ENCODE measurements around the gene DISC1.
"Not testable (repeated sequence)": the region's sequence is repeated elsewhere in the genome, so short reads cannot be mapped to it uniquely, and the experiment has no call there.

The DISC1 gene

DNA sequence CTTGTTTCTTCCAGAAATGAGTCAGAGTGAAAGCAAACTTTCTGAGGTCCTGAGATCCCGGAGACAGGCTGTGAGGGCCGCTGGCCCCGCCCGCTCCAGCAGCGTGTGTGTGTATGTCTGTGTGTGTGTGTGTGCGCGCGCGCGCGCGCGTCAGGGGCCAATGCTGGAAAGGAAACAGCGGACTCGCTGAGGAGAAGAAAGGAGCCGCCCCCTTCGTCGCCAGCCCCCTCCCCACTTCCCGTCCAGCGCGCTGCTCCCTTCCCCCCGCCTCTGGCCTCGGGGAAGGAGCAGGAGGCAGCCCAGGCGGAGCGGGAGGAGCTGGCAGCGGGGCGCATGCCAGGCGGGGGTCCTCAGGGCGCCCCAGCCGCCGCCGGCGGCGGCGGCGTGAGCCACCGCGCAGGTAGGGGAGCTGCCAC is at the start of gene DISC1:
Gene DISC1 (plus strand): TSS at position 256 of the 416 bp plus-strand sequence. CDS start 78 bp downstream, at position 334.
- peak; percentile 77 for DNase-seq

DNA sequence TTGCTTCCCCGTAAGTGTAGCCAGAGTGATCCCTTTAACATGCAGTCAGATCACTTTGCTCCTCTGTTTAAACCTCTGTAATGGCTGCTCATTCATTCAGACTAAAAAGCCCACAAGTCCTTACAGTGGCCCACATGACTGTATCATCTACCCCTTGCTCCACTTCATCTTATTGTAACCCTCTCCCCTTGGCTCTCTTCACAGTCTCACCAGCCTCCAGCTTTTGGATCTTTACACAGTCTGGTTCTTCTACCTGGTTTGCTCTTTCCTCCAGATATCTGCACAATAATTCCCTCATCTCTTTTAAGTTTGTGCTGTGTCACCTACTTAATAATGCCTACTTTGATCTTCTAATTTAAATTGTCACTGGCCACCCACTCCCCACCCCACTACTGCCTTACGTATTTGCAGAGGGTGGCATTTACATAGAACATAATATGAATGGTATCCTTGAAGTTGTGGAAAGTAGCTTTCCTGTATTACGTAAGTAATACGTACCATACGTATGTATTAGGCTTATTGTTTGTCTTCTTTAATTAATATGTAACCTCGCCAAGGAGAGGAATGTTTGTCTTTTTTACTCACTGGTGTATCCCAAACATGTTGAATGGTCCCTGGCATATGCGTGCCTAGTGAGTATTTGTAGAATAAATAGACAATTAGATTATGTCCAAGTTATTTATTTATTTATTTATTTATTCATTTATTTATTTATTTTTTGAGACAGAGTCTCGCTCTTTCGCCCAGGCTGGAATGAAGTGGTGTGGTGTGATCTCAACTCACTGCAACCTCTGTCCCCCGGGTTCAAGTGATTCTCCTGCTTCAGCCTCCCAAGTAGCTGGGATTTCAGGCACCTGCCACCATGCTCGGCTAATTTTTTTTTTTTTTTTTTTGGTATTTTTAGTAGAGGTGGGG is 49.5 kb upstream of the DISC1 start:
- DNase-seq: no peak

DNA sequence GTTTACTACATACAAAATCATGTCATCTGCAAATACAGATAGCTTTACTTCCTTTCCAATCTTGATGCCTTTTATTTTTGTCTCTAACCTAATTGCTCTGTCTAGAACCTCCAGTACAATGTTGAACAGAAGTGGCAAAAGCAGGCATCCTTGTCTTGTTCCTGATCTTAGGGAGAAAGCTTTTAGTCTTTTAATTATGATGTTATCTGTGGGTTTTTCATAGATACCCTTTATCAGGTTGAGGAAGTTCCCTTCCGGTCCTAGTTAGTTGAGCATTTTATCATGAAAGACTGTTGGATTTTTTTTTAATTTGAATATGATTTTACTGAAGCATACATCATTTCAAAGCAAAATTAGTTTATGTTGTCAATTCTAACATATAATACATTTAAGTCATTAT is 45.7 kb upstream of the DISC1 start:
- DNase-seq: no peak

DNA sequence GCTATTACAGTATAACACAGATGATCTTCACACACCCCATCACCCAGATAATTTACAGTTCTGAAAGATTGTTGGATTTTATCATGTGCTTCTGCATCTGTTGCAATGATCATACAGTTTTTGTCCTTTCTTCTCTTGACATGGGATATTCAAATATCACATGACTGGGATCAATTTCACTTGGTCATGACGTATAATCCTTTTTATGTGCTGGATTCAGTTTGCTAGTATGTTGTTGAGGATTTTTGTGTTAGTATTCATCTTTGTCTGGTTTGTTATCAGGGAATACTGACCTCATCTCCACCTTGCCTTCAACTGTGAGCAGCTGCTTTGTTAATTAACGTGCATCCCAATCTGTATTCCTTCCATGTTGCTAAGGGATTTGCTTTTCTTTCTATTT is 44.7 kb upstream of the DISC1 start:
- DNase-seq: no peak

DNA sequence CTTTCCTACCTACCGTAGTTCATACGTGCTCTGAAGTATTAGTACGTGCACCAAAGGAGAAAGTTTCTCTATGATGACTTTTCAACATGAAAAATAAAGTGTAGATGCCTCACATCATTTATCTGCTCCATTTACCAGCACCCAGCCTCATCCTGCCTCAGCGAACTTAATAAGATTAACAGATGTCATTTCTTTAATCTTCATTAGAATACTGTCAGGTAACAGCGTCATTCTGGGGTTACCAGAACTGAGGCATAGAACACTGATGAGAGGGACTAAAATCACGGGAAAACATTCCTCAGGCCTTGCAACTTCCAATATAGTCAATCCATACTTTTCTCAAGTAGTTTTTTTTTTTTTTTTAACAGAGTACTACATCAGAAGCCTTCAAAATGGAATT is 43.2 kb upstream of the DISC1 start:
- DNase-seq: no peak

DNA sequence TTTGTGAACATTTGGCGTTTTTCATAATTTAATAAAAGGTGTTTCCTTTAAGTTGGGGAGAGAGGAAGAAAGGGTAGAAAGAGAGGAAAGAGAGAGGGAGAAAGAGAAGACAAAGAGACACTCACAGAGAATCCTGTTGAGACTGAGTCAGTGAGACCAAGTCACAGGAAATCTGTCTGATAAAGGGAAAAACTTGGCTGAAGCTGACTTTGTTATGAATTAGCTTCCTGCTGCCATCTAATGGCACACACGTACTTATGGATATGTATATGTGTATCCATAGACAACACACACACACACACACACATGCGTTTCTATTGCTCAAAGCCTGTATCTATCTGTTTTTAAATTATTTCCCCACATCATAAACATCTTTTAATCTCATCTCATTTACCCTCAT is 42.5 kb upstream of the DISC1 start:
- DNase-seq: no peak

DNA sequence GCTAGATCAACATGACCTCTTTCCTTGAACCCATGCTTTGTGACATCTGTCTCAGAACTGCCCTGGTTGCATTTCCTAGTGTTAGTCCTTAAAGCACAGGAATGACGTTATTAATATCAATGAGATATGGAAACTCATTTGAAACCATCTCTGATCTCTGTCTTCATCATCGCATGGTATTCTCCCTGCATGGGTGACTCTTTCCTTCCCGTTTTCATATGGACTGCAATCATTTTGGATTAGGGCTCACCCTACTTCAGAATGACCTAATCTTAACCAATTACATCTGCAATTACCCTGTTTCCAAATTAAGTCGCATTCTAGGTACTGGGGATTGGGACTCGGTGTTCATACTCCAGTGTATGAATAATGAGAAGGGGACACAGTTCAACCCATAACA is 41.7 kb upstream of the DISC1 start:
- DNase-seq: no peak

DNA sequence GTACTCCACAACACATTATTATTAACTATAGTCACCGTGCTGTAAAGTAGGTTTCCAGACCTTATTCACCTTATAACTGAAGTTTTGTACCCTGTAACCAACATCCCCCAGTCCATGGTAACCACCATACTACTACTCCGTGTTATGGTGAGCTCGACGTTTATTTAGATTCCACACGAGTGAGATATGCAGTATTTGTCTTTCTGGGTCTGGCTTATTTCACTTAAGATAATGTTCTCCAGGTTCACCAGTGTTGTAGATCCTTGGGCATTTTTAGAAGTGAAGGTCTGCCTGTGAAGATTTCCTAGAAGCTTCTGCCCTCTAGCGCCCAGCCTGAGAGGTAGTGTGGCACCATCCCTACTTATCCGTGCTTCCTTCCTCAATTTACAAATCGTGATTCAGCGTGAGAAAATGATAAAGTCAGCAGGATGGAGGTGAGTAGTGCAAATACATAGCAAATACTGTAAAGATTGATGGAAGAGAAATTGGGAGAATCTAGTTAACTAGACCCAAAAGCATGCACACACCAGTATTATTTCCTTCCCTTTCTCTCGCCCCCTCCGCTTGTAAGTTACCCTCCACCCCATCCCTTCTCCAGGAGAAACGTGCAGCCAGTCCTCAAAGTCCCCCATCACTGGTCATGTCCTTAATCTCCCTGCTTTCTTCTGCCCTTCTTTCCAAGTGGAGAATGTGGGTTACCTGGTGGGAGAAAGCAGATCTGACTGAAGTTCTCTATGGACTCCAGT is 36.0 kb upstream of the DISC1 start:
- DNase-seq: peak; percentile 57

DNA sequence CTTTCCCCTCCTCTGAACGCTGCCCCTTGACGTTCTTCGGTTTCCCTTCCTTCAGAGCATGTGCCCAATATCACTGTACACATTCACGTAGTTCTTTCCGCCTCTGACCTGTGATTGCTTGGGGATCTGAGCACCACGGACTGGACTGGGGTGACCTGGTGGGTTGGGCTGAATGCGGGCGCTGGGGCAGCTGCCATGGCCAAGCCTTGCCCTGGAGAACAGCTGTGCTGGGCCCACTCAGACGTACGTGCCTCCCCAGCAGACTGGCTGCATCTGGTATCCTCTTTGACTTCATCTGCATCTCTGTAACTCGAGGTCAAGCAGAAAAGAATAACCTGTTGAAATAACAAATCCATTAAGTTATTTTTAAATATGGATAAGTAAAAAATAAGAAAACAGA is 35.1 kb upstream of the DISC1 start:
- no peak for DNase-seq

DNA sequence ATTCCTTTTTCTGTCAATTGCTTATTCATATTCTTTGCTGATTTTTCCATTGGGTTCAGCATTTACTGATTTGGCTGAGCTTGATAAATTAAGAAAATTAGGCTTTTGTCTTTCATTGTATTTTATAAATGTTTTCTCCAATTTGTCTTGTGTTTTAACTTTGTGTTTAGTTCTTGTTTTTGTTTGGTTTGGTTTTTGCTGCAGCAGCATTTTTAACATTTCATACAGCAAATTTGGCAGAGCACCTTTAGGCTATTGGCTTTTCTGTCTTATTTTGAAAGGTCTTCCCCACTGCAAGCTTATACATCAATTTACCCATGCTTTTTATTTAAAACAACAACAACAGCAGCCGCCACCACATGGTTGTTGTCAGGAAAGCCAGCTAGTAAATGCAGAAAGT is 33.8 kb upstream of the DISC1 start:
- no peak for DNase-seq

DNA sequence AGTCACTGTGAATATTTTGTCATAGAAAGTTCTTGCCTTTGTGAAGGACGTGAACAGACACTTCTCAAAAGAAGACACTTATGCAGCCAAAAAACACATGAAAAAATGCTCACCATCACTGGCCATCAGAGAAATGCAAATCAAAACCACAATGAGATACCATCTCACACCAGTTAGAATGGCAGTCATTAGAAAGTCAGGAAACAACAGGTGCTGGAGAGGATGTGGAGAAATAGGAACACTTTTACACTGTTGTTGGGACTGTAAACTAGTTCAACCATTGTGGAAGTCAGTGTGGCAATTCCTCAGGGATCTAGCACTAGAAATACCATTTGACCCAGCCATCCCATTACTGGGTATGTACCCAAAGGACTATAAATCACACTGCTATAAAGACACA is 33.3 kb upstream of the DISC1 start:
- DNase-seq: not testable (repeated sequence)

DNA sequence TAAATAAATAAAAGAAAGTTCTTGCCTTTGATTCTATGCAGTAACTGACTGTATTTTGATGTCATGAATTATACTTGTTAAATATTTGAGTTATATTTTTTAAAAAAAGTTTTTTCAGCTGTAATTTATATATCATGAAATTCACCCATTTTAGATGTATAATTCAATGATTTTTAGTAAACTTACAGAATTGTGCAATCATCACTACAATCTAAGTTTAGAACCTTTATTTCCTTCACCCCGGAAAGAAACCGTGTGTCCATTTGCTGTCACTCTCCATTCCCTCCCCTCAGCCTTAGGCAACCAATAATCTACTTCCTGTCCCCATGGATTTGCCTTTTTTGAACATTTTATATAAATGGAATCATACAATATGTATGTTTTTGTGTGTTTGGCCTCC is 32.5 kb upstream of the DISC1 start:
- DNase-seq: no peak

DNA sequence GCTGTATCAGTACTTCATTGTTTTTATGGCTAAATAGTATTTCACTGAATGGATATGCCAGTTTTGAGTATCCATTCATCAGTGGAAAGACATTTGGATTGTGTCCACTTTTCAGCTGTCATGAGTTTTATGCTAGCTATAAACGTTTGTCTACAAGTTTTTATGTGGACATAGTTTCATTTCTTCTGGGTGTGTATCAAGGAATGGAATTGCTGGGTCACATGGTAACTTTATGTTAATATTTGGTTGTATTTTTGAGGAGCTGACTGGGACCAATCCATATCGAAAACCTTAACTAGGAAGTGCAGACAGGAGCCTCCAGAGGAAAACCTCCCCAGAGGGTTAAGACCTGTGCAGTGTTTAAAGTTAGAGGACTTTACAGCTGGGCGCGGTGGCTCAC is 31.8 kb upstream of the DISC1 start:
- no peak for DNase-seq

DNA sequence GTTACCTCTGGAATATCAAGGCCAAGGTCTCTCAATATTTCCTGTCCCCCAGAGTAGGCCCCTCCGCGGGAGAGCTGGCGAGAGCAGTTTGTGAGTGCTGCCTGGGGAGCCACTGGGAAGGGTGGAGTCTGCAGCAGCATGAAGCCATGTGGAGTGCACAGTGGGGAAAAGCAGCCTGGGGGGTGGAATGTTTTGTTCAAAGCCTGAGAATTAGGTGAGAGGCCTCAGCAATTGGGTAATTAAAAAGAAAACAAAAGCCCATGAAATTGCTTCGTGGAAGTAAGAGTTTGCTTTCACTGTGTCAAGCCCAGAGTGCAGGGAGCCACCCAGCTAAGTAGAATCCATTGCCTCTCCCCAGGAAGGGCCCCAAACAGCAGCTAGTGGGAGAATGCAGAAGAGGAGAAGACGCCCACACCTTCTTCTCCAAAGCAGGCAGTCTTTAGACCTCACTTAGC is 30.2 kb upstream of the DISC1 start:
- no peak for DNase-seq

DNA sequence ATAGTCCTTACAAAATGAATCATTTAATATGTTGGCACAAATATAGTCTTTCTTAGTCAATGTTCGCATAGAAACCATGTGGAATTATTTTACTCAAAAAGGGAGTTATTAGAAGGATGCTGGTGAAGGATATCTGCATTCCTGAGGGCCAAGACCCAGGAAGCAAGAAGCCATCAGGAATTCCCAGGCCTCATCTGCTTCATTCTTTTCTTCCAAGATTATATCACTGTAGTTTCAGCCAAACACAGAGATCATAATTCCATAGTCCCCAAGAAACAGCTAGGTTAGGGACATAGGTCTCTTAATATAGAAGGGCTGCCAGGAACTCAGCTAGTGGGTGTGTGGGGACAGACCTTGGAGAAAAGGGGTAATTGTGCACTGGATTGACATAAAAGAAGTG is 28.6 kb upstream of the DISC1 start:
- DNase-seq: no peak

DNA sequence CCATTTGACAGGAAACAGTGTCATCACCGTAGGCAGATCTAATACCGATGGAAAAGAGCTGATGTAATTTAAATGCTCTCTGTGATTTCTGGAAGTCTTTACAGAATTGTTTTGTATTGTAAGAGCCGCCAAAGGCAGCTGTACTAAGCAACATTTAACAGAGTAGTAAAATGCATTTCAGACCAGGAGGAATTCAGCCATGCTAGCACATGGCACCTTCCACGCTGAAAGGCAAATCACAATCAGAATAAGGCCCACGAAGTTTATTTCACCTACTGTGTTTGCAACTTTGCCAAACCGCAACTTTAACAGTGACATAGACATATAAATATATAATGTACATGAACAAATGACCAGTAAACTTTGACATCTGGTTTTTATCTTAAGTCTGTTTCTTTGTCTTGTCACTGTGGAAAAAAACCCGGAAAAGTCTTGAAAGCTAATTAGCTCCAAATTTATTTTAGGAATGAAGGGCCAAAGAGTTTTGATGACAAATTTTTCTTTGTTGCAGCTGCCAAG is 26.1 kb upstream of the DISC1 start:
- no peak for DNase-seq

DNA sequence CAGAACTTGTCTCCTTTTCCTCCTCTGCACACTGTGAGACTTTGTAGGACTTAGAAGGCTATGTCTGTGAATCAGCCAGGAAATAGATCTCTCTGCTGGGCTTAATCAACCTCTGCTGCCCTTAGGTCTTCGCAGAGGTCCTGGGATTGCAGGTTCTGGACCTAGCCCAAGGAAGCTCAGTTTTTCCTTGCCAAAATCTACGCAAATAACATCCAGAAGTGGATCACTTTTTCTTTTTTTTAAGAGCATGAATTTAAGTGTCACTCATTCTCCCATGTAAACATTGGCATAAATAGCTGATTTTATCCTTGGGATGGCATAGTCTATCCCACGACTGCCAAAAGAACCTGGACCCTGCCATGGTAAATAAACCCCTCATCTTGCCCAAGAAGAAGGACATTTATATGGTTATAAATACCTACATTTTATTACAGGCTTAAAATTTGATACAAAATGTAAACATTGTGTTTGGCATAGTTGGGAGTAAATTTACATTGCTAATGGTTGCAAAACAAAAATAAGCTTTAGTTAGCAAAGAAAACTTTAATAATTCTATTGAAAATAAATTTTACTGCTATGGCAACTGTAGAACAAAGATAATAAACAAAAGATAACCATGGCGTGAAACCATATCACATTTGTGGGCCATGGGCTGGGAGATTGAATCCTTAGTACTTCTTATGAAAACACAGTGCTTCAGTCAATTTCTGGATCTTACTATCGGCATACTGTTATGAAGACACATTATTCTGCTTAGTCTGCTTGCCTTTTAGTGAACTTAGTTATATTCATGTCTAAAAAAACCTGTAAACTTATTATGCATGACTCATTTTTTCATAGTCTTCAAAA is 24.5 kb upstream of the DISC1 start:
- DNase-seq: no peak

DNA sequence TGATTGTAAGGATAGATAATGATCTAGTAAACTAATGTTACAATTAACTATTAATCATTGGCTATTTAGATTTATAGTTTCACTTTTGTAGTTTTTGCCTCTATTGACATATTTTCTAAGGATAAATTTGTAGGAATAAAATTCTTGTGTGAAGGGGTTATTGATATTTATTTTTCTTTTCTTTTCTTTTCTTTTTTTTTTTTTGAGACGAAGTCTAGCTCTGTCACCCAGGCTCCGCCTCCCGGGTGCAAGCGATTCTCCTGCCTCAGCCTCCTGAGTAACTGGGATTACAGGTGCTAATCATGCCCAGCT is 24.0 kb upstream of the DISC1 start:
- DNase-seq: no peak

DNA sequence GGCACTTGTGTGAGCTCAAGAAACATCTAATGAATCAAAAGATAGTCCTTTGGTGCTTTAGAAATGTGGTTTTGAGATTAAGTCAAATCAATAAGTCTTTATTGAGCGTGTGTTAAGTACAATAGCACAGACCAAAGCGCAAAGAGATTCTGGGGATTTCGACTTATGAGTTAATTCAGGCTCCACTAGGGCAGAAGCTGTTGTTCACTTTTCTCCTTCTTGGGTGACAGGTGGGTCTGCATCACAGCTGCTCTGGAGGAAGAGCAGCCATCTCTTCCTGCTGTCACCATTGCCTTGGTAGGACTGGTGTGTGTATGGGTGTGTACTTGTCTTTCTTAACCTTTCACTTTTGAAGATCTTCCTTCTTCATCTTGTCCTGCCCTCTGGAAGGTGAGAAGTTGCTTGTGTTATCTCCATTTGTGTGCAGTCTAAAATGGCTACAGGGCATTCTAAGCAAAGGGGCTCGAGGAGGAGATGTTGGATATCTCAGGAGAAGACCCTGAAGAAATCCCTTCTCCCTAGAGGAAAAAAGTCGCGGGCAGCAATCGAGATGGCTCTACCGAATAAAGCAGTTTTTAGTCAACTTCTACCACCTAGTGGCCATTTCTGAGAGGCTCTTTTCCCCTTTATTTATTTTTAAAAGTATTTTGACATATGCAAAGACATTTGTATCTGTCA is 22.9 kb upstream of the DISC1 start:
- DNase-seq: peak; percentile 39

DNA sequence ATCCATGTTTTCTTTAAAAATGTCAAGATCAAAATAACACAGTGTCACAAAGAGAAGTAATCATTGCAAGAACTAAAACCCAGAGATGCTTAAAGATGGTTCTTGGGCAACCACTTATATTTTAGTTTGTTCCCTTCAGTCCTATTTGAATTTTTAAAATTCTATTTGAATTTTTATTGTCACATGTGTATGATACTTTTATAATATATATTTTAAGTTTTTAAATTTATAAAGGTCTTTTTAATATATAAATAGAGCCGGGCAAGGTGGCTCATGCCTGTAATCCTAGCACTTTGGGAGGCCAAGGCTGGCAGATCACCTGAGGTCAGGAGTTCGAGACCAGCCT is 22.3 kb upstream of the DISC1 start:
- no peak for DNase-seq

DNA sequence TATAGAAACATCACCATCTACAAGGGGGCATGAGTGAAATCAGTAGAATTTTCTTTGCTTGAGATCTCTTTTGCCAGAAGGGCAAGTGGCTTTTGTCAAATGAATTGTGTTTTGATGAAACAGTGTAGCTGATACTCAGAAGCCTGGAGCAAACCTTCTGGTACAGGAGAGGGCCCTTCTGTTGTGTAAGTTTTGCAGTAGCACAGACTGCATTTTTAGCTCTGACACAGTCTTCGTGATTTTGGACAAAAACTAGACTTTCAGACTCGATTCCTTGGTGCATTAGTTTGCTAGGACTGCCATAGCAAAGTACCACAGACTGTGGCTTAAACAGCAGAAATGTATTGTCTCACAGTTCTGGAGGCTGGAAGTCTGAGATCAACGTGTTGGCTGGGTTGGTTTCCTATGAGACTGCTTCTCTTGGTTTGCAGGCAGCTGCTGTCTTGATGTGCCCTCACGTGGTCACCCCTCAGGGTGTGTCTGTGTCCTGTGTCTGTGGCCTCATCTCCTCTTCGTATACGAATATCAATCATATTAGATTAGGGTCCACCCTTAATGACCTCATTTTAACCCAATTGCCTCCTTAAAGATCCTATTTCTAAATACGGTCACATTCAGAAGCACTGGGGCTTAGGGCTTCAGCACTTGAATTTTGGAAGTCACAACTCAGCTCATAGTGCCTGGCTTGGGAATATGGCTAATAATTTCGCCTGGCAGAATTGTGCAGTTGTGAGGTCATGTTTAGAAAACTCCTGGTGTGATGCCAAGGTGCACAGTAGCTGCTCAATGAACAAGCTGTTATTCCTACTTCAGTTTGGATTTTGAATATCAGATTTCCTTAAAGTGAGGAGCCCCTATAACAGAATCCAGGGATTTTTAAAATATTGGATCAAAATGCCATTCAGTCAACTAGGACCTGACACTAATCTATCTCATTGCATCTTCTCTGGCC is 21.2 kb upstream of the DISC1 start:
- no peak for DNase-seq

All from stimulated activated CD4-positive, alpha-beta T cell treated with anti-CD3 and anti-CD28 coated beads, Interleukin-15, amount 100 ng/mL, for 24 hours (primary cell).